ENCODE results near the gene UBXN7.
"Not testable (repeated sequence)": the region's sequence is repeated elsewhere in the genome, so short reads cannot be mapped to it uniquely, and the experiment has no call there.

UBXN7 gene

DNA sequence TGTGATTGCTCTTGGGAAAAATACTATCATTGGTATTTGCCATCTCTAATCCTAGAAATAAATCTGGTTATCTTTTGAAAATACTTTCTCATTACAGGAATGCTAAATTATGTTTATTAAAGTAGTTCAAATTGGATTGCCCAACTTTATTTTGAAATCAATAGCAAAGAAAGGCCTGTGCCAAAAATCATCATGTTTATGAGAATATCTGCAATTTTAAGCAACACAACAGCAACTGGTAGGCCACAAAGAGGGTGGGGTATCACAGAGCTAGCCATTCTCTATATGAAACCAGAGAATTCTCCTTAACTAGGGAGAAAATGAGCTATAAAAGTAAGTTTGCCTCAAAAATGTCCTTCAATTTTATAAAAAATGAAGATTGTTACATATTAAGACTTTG is 82.2 kb downstream of the UBXN7 start:
- no peaks in the 10 kb centered on the region for H3K4me1 ChIP-seq (ENCODE audit: insufficient read depth, low read length)
- no peak overlapping the region for H3K4me3 ChIP-seq (ENCODE audit: low read depth in 1 of 2, low read length in 2 of 2)
- H3K36me3 ChIP-seq (ENCODE audit: insufficient read depth, low read length) = peaks cover 10% of the 10 kb centered on the region
- H3K9me3 ChIP-seq (ENCODE audit: low read length) = no peaks in the 10 kb centered on the region
- H3K9ac ChIP-seq (ENCODE audit: low read length) = no peak overlapping the region
- no peak overlapping the region for H3K27ac ChIP-seq (ENCODE audit: low read depth, low read length)
- no peaks in the 10 kb centered on the region for H3K27me3 ChIP-seq (ENCODE audit: control insufficient read depth in 1 of 2, insufficient read depth in 2 of 2, low read length in 2 of 2)

DNA sequence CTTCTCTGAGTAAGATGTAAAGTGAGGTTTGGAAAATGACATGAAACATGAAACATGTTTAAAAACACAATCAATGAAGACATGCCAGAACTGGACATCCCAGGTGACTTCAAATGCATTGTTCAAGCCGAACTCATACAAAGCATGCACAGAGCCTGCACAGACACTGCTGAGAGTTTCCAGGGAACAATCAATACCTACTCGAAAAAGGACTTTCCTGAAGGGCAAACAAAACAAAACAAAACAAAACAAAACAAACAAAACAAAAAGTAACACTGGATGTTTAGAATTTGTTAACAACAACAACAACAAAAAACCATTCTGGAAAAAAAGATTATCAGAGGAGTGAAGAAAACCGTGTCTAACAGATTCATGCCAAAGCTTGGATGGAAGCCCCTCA is 83.5 kb downstream of the UBXN7 start:
- Histone ChIP-seq H3K4me1 (ENCODE audit: insufficient read depth, low read length) (no peaks in the 10 kb centered on the region), H3K27me3 (ENCODE audit: control insufficient read depth in 1 of 2, insufficient read depth in 2 of 2, low read length in 2 of 2) (no peaks in the 10 kb centered on the region), H3K4me3 (ENCODE audit: low read depth in 1 of 2, low read length in 2 of 2) (no peak overlapping the region)

DNA sequence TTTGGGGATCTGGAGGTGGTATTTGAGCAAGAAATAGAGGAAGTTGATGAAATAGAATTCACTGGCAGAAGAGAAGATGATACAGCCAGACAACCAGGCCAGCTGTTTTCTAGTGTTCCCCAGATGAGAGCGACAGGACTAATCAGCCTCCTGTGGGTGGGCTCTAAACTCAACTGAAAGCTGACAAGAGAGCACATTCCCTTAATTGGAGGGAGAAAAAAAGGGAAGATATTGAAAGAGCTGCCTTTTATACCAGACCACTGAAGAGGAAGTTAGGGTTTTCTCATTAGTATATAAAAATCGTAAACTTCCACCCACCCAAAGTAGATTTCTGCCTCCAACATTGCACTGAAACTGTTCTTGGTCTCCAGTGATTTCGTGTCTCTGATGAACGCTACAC is 87.6 kb downstream of the UBXN7 start:
- Histone ChIP-seq H3K27ac (ENCODE audit: low read depth, low read length) (no peak overlapping the region), H3K27me3 (ENCODE audit: control insufficient read depth in 1 of 2, insufficient read depth in 2 of 2, low read length in 2 of 2) (no peaks in the 10 kb centered on the region), H3K4me1 (ENCODE audit: insufficient read depth, low read length) (no peaks in the 10 kb centered on the region), H3K36me3 (ENCODE audit: insufficient read depth, low read length) (peaks cover 6% of the 10 kb centered on the region), H3K4me3 (ENCODE audit: low read depth in 1 of 2, low read length in 2 of 2) (no peak overlapping the region), H3K9me3 (ENCODE audit: low read length) (no peaks in the 10 kb centered on the region), H3K9ac (ENCODE audit: low read length) (no peak overlapping the region)

More for the DNA sequence above, 83.5 kb downstream of the UBXN7 start:
- Histone ChIP-seq H3K9me3 (ENCODE audit: low read length) (no peaks in the 10 kb centered on the region), H3K9ac (ENCODE audit: low read length) (no peak overlapping the region), H3K36me3 (ENCODE audit: insufficient read depth, low read length) (peaks cover 10% of the 10 kb centered on the region), H3K27ac (ENCODE audit: low read depth, low read length) (no peak overlapping the region)

DNA sequence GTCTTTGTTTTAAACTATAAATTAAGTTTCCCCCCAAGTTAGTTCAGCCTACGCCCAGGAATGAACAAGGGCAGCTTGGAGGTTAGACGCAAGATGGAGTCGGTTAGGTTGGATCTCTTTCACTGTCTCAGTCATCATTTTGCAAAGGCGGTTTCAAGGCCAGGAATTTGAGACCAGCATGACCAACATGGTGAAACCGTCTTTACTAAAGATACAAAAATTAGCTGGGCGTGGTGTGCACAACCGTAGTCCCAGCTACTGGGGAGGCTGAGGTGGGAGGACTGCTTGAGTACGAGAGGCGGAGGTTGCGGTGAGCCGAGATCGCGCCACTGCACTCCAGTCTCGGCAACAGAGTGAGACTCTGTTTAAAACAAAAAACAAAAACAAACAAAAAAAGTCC is 88.3 kb downstream of the UBXN7 start:
- H3K27ac ChIP-seq (ENCODE audit: low read depth, low read length); H3K9me3 ChIP-seq (ENCODE audit: low read length); H3K27me3 ChIP-seq (ENCODE audit: control insufficient read depth in 1 of 2, insufficient read depth in 2 of 2, low read length in 2 of 2); H3K4me3 ChIP-seq (ENCODE audit: low read depth in 1 of 2, low read length in 2 of 2); H3K9ac ChIP-seq (ENCODE audit: low read length); H3K36me3 ChIP-seq (ENCODE audit: insufficient read depth, low read length); H3K4me1 ChIP-seq (ENCODE audit: insufficient read depth, low read length): not testable (repeated sequence)

DNA sequence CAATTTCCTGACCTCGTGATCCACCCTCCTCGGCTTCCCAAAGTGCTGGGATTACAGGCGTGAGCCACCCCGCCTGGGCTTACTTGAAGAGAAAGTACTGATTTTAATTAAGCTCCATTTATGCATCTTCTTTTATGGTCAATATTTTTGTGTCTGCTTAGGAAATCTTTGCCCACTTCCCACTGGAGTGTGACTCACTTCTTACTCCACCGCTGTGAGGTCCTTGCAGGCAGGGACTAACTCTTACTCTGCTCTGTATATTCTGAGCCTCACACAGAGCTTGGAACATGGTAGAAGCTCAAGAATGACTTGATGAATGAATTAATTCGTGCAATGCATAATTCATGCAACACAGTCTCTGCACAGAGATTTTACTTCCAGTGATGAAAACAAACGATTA is 91.1 kb downstream of the UBXN7 start:
- H3K36me3 ChIP-seq (ENCODE audit: insufficient read depth, low read length) = no peaks in the 10 kb centered on the region
- H3K9me3 ChIP-seq (ENCODE audit: low read length) = no peaks in the 10 kb centered on the region
- no peaks in the 10 kb centered on the region for H3K4me1 ChIP-seq (ENCODE audit: insufficient read depth, low read length)
- no peaks in the 10 kb centered on the region for H3K27me3 ChIP-seq (ENCODE audit: control insufficient read depth in 1 of 2, insufficient read depth in 2 of 2, low read length in 2 of 2)
- no peak overlapping the region for H3K27ac ChIP-seq (ENCODE audit: low read depth, low read length)
- no peak overlapping the region for H3K9ac ChIP-seq (ENCODE audit: low read length)
- H3K4me3 ChIP-seq (ENCODE audit: low read depth in 1 of 2, low read length in 2 of 2) = no peak overlapping the region

DNA sequence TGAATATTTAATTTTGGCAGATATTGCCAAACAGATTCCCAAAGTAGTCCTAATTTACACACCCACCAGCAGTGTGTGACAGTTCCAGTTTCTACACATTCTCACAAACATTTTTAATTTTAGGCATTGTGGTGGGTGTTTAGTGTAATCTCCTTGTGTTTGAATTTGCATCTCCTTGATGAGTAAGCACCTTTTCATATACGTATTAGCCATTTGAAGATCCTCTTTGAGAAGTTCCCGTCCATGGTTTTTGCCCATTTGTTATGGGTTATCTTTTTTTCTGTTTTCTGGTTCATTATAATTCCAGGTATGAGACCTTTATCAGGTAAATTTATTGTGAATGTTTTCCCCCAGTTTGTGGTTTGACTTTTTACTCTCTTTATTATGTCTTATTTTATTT is 91.8 kb downstream of the UBXN7 start:
- no peak overlapping the region for H3K4me3 ChIP-seq (ENCODE audit: low read depth in 1 of 2, low read length in 2 of 2)
- no peaks in the 10 kb centered on the region for H3K36me3 ChIP-seq (ENCODE audit: insufficient read depth, low read length)
- no peak overlapping the region for H3K9ac ChIP-seq (ENCODE audit: low read length)
- no peaks in the 10 kb centered on the region for H3K9me3 ChIP-seq (ENCODE audit: low read length)
- no peak overlapping the region for H3K27ac ChIP-seq (ENCODE audit: low read depth, low read length)
- H3K27me3 ChIP-seq (ENCODE audit: control insufficient read depth in 1 of 2, insufficient read depth in 2 of 2, low read length in 2 of 2) = no peaks in the 10 kb centered on the region
- H3K4me1 ChIP-seq (ENCODE audit: insufficient read depth, low read length) = no peaks in the 10 kb centered on the region

DNA sequence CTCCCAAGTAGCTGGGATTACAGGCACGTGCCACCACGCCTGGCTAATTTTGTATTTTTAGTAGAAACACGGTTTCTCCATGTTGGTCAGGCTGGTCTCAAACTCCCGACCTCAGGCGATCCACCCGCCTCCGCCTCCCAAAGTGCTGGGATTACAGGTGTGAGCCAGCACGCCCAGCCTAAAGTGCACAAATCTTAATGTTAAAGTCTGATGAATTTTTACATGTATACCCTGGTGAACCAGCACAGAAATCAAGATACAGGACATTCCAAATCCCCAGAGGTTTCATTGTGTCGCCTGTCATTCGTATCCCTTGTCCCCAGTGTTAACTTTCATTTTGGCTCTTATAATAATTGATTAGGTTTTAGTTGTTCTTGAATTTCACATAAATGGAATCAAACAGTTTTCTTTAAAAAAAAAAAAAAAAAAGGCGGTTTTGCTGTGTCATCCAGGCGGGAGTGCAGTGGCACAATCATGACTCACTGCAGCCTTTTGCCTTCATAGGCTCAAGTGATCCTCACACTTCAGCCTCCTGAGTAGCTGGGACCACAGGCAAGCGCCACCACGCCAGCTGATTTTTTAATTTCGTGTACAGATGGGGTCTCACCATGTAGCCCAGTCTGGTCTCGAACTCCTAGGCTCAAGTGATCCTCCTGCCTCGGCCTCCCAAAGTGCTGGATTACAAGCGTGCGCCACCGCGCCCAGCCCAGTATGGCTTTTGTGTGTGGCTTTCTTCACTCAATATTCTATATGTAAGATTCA is 92.6 kb downstream of the UBXN7 start:
- no peaks in the 10 kb centered on the region for H3K27me3 ChIP-seq (ENCODE audit: control insufficient read depth in 1 of 2, insufficient read depth in 2 of 2, low read length in 2 of 2)
- H3K4me3 ChIP-seq (ENCODE audit: low read depth in 1 of 2, low read length in 2 of 2) = no peak overlapping the region
- H3K4me1 ChIP-seq (ENCODE audit: insufficient read depth, low read length) = no peaks in the 10 kb centered on the region
- H3K9ac ChIP-seq (ENCODE audit: low read length) = no peak overlapping the region
- H3K36me3 ChIP-seq (ENCODE audit: insufficient read depth, low read length) = no peaks in the 10 kb centered on the region
- H3K27ac ChIP-seq (ENCODE audit: low read depth, low read length) = no peak overlapping the region
- H3K9me3 ChIP-seq (ENCODE audit: low read length) = no peaks in the 10 kb centered on the region

DNA sequence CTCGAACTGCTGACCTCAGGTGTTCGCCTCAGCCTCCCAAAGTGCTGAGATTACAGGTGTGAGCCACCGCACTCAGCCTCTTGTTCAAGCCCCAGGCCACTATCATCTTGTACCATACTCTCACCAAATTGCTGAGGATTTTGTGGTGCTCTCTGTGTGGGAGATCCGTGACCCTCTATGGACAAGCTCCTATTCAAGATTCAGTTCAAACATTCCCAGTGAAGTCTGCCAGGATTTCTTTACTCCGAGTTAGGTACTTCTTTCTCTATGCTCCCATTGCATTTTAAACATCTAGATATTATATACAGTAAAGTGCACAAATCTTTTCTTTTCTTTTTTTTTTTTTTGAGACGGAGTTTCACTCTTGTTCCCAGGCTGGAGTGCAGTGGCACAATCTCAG is 93.2 kb downstream of the UBXN7 start:
- no peaks in the 10 kb centered on the region for H3K36me3 ChIP-seq (ENCODE audit: insufficient read depth, low read length)
- H3K4me3 ChIP-seq (ENCODE audit: low read depth in 1 of 2, low read length in 2 of 2) = no peak overlapping the region
- H3K4me1 ChIP-seq (ENCODE audit: insufficient read depth, low read length) = no peaks in the 10 kb centered on the region
- H3K9ac ChIP-seq (ENCODE audit: low read length) = no peak overlapping the region
- H3K27me3 ChIP-seq (ENCODE audit: control insufficient read depth in 1 of 2, insufficient read depth in 2 of 2, low read length in 2 of 2) = no peaks in the 10 kb centered on the region
- no peaks in the 10 kb centered on the region for H3K9me3 ChIP-seq (ENCODE audit: low read length)
- H3K27ac ChIP-seq (ENCODE audit: low read depth, low read length) = no peak overlapping the region

DNA sequence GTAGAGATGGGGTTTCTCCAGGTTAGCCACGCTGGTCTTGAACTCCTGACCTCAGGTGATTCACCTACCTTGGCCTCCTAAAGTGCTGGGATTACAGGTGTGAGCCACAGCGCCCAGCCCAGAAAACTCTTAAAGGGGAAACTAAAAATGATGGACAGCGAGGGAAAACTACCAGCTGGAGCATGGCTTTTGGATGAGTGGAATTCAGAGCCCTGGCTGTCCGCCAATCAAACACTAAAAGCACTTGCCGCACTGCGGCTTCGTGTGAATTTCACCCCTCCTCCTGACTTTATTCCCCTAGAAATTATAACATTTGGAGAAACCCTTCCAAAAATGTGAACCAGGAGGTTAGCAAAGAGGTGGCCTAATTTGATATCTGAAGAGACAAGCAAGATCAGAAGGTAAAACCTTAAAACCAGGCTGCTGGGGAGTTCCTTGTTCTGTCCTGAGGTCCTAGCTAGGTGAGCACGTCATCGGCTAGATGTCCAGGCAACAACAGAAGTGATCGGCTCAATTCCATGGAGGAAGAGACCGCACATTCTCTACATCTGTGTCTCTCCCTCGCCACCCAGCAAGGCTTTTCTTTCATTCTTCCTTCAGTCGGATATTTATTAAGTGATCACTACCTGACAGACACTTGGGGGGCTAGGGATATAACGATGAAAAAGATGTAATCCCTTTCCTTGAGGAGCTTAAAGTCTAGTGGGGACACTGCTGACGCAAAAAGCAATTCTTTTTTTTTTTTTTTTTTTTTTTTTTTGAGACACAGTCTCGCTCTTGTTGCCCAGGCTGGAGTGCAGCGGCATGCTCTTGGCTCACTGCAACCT is 95.7 kb downstream of the UBXN7 start:
- Histone ChIP-seq H3K9ac (ENCODE audit: low read length) (no peak overlapping the region), H3K36me3 (ENCODE audit: insufficient read depth, low read length) (no peaks in the 10 kb centered on the region), H3K27me3 (ENCODE audit: control insufficient read depth in 1 of 2, insufficient read depth in 2 of 2, low read length in 2 of 2) (no peaks in the 10 kb centered on the region), H3K27ac (ENCODE audit: low read depth, low read length) (no peak overlapping the region), H3K4me1 (ENCODE audit: insufficient read depth, low read length) (no peaks in the 10 kb centered on the region), H3K4me3 (ENCODE audit: low read depth in 1 of 2, low read length in 2 of 2) (no peak overlapping the region), H3K9me3 (ENCODE audit: low read length) (no peaks in the 10 kb centered on the region)

DNA sequence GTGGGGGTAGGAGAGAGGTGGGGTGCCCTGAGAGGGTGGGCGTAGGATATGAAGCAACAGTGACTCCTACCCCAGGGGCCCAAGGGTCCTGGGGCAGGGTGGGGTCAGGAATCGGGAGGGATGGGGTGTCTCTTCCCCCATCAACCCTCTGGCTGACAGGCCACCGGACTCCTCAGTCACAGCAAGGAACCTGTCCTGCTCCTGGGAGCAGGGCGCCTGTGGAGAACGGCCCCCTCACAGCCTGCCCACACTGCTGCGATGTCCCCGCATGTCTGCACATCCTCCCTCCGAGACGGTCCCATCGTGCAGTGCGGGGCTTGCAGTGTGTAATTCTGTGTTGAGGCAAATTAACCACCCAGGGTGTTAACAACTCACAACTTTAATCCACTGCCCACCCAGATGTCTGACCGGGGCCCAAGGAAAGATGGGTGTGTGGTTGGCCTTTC is 96.7 kb downstream of the UBXN7 start:
- Histone ChIP-seq H3K9me3 (ENCODE audit: low read length) (no peaks in the 10 kb centered on the region), H3K27me3 (ENCODE audit: control insufficient read depth in 1 of 2, insufficient read depth in 2 of 2, low read length in 2 of 2) (no peaks in the 10 kb centered on the region), H3K36me3 (ENCODE audit: insufficient read depth, low read length) (no peaks in the 10 kb centered on the region), H3K4me1 (ENCODE audit: insufficient read depth, low read length) (no peaks in the 10 kb centered on the region), H3K9ac (ENCODE audit: low read length) (no peak overlapping the region), H3K4me3 (ENCODE audit: low read depth in 1 of 2, low read length in 2 of 2) (no peak overlapping the region), H3K27ac (ENCODE audit: low read depth, low read length) (no peak overlapping the region)

DNA sequence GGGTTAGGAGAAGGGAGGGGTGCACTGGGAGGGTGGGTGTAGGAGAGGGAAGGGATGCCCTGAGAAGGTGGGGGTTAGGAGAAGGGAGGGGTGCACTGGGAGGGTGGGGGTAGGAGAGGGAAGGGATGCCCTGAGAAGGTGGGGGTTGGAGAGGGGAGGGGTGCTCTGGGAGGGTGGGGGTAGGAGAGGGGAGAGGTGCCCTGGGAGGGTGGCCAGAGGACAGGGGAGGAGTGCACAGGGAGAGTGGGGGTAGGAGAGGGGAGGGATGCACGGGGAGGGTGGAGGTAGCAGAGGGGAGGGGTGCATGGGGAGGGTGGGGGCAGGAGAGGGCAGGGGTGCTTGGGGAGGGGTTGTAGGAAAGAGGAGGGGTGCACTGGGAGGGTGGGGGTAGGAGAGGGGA is 97.2 kb downstream of the UBXN7 start:
- Histone ChIP-seq H3K27me3 (ENCODE audit: control insufficient read depth in 1 of 2, insufficient read depth in 2 of 2, low read length in 2 of 2) (no peaks in the 10 kb centered on the region), H3K36me3 (ENCODE audit: insufficient read depth, low read length) (no peaks in the 10 kb centered on the region), H3K4me3 (ENCODE audit: low read depth in 1 of 2, low read length in 2 of 2) (no peak overlapping the region), H3K9ac (ENCODE audit: low read length) (no peak overlapping the region), H3K4me1 (ENCODE audit: insufficient read depth, low read length) (no peaks in the 10 kb centered on the region), H3K9me3 (ENCODE audit: low read length) (no peaks in the 10 kb centered on the region), H3K27ac (ENCODE audit: low read depth, low read length) (no peak overlapping the region)

Data from muscle layer of colon (tissue), 2 donors.